GM12878 (cell line): ENCODE results near the gene LIMS2. TPM values are rescaled to one million over a fixed set of nuclear protein-coding genes. Genes with fewer than 3 reads are reported as not detected.

Experiments
- ATAC-seq: fragments of 200-7000 bp; cut with Tn5 transposase; 3 replicates; pipeline ENCODE4 v1.9.1; 2020; ENCODE audit warnings: mild to moderate bottlenecking, moderate library complexity
- BruUV-seq: library from RNA; stranded (reverse); fragments of 400-500 nt; replicated peaks from 2 replicates; lab custom pipeline; 2021; lab: Mats Ljungman, UMichigan
- CTCF ChIA-PET: fragments of 300-600 bp; sonication (Branson Sonifier 250); formaldehyde crosslinking; extraction: SDS; loops from one replicate; lab custom pipeline; 2021; ENCODE audit warnings: inconsistent platforms; lab: Yijun Ruan, JAX
- POLR2A ChIA-PET: fragments of 350-600 bp; formaldehyde crosslinking; extraction: SDS; loops from one replicate; lab custom pipeline; 2021; ENCODE audit warnings: inconsistent platforms; lab: Charles Lee
- RAD21 ChIA-PET: fragments of 300-600 bp; sonication (Branson Sonifier 250); formaldehyde crosslinking; loops from one replicate; lab custom pipeline; 2023; ENCODE audit warnings: antibody characterized with exemption; ENCODE audit not compliant: unreplicated experiment; lab: Charles Lee
- SMC1A ChIA-PET: fragments of 300-600 bp; sonication (Branson Sonifier 250); formaldehyde crosslinking; loops from one replicate; lab custom pipeline; 2023; ENCODE audit not compliant: unreplicated experiment, uncharacterized antibody; lab: Charles Lee
- DNase-seq: peaks from one replicate; pipeline ENCODE4 v3.0.0-alpha.2; 2011; ENCODE audit warnings: low read depth, low spot score
- FAIRE-seq: peaks from 3 replicates; lab custom pipeline; 2011; peaks lifted over from hg19 to GRCh38; lab: Jason Lieb, UNC
- H2AFZ ChIP-seq: 2 replicates; pipeline ENCODE4 v1.6.0; 2011; ENCODE audit warnings: low read depth, low read length, control low read depth; ENCODE audit not compliant: control insufficient read depth
- H3K27ac ChIP-seq: 2 replicates; pipeline ENCODE4 v1.5.1; 2011; ENCODE audit warnings: control low read depth; ENCODE audit not compliant: control insufficient read depth, insufficient read depth
- H3K27me3 ChIP-seq, 2 experiments: replicated peaks in 1 of 2; 2 replicates each; pipeline versions ENCODE4 v1.6.0 to v1.6.1; 2011; ENCODE audit warnings: low read length in 1 of 2; ENCODE audit not compliant: control insufficient read depth in 2 of 2, insufficient read depth in 2 of 2
- H3K36me3 ChIP-seq, 2 experiments: 2 replicates each; pipeline ENCODE4 v1.5.1; 2011; ENCODE audit warnings: low read length in 1 of 2; ENCODE audit not compliant: control insufficient read depth in 2 of 2, insufficient read depth in 2 of 2
- H3K4me1 ChIP-seq: 2 replicates; pipeline ENCODE4 v1.6.1; 2011; ENCODE audit warnings: mild to moderate bottlenecking, low read length, moderate library complexity, mixed read lengths; ENCODE audit not compliant: control insufficient read depth, insufficient read depth
- H3K4me2 ChIP-seq: 2 replicates; pipeline ENCODE4 v1.6.0; 2011; ENCODE audit warnings: control low read depth; ENCODE audit not compliant: control insufficient read depth, insufficient read depth
- H3K4me3 ChIP-seq: fragments of 200-600 bp; sonication (generic); 2 replicates; pipeline ENCODE4 v1.5.1; 2016
- H3K79me2 ChIP-seq: 2 replicates; pipeline ENCODE4 v1.6.0; 2011; ENCODE audit warnings: low read length; ENCODE audit not compliant: control insufficient read depth, insufficient read depth
- H3K9ac ChIP-seq: 2 replicates; pipeline ENCODE4 v1.8.0; 2011; ENCODE audit warnings: low read length, control low read depth, mixed read lengths; ENCODE audit not compliant: control insufficient read depth, insufficient read depth
- H3K9me3 ChIP-seq: replicated peaks from 3 replicates; pipeline ENCODE4 v1.5.1; 2011; ENCODE audit warnings: mild to moderate bottlenecking, low read length; ENCODE audit not compliant: control insufficient read depth, insufficient read depth
- H4K20me1 ChIP-seq: 2 replicates; pipeline ENCODE4 v1.6.0; 2011; ENCODE audit not compliant: control insufficient read depth, insufficient read depth
- BCL3 ChIP-seq: IDR thresholded peaks from 2 replicates; pipeline ENCODE4 v1.6.1; 2011; ENCODE audit warnings: borderline replicate concordance, low read depth, mild to moderate bottlenecking, moderate library complexity, low read length; ENCODE audit not compliant: insufficient read depth, poor library complexity, severe bottlenecking
- CHD4 ChIP-seq: fragments of 200-600 bp; sonication (generic); IDR thresholded peaks from 2 replicates; pipeline ENCODE4 v1.6.1; 2016; ENCODE audit warnings: mild to moderate bottlenecking
- CREM ChIP-seq: IDR thresholded peaks from 2 replicates; pipeline ENCODE4 v1.6.1; 2014; ENCODE audit warnings: antibody characterized with exemption, low read depth
- EED ChIP-seq: sonication (generic); IDR thresholded peaks from 2 replicates; pipeline ENCODE4 v1.6.1; 2016; ENCODE audit warnings: antibody characterized with exemption, low read depth
- ETV6 ChIP-seq, 2 experiments: fragments of 450-650 bp in 1 of 2; IDR thresholded peaks in 1 of 2; conservative IDR thresholded peaks in 1 of 2; 2 replicates each; pipeline ENCODE4 v1.6.1; 2014; ENCODE audit warnings: antibody characterized with exemption in 1 of 2, borderline replicate concordance in 1 of 2, low read depth in 1 of 2, mild to moderate bottlenecking in 1 of 2, moderate library complexity in 1 of 2
- FOS ChIP-seq: IDR thresholded peaks from 3 replicates; pipeline ENCODE4 v1.6.1; 2011; ENCODE audit warnings: borderline replicate concordance; ENCODE audit not compliant: insufficient read length; ENCODE audit errors: extremely low read depth
- NBN ChIP-seq: fragments of 450-650 bp; IDR thresholded peaks from 2 replicates; pipeline ENCODE4 v1.6.1; 2016
- NFIC ChIP-seq: IDR thresholded peaks from 2 replicates; pipeline ENCODE4 v1.6.1; 2012; ENCODE audit warnings: low read depth, mild to moderate bottlenecking, inconsistent platforms, low read length, moderate library complexity
- NFXL1 ChIP-seq: fragments of 450-650 bp; IDR thresholded peaks from 2 replicates; pipeline ENCODE4 v1.6.1; 2017; ENCODE audit warnings: antibody characterized with exemption, mild to moderate bottlenecking, borderline replicate concordance
- NR2C2 ChIP-seq: IDR thresholded peaks from 2 replicates; pipeline ENCODE4 v1.6.1; 2011; ENCODE audit warnings: borderline replicate concordance, low read depth; ENCODE audit not compliant: control insufficient read depth, insufficient read length
- SREBF1 ChIP-seq: IDR thresholded peaks from 2 replicates; pipeline ENCODE4 v1.6.1; 2012; ENCODE audit warnings: mild to moderate bottlenecking, low read length
- TAF1 ChIP-seq: IDR thresholded peaks from 2 replicates; pipeline ENCODE4 v1.6.1; 2011; ENCODE audit warnings: mild to moderate bottlenecking, low read depth, low read length, borderline replicate concordance
- WRNIP1 ChIP-seq: IDR thresholded peaks from 2 replicates; pipeline ENCODE4 v1.6.1; 2011; ENCODE audit warnings: low read depth, low read length, improper control_type of control experiment, borderline replicate concordance
- ZNF24 ChIP-seq: fragments of 450-650 bp; IDR thresholded peaks from 2 replicates; pipeline ENCODE4 v1.6.1; 2017; ENCODE audit warnings: antibody characterized with exemption, mild to moderate bottlenecking
- ZSCAN29 ChIP-seq: fragments of 450-650 bp; IDR thresholded peaks from 2 replicates; pipeline ENCODE4 v1.6.1; 2017; ENCODE audit warnings: mild to moderate bottlenecking, moderate library complexity
- WGBS: methylation state at CpG from one replicate; pipeline ENCODE4 v1.1.6; 2016; ENCODE audit warnings: low lambda C conversion rate; ENCODE audit not compliant: insufficient replicate concordance, insufficient coverage; ENCODE audit errors: missing lambda C conversion rate; 5-methylcytosine and 5-hydroxymethylcytosine counted together
- in situ Hi-C: fragments of 300-500 bp; cut with MboI; formaldehyde crosslinking; loops from 9 replicates; pipeline ENCODE4 v1.14.3; 2018; ENCODE audit warnings: mixed read lengths
- intact Hi-C: fragments of 100-400 bp; cut with micrococcal nuclease; formaldehyde crosslinking; loops from one replicate; pipeline ENCODE4 v1.14.2; 2022; ENCODE audit not compliant: unreplicated experiment
- polyA plus RNA-seq, 11 experiments: library from polyadenylated mRNA; depleted of rRNA in 4 of 11; unstranded in 6 of 11; stranded (reverse) in 5 of 11; fragments of >200 nt; fragmentation: Nextera tagmentation in 4 of 11; fragmentation: Illumina TruSeq in 1 of 11; extraction: Ambion mirVana in 4 of 11; extraction: Trizol in 1 of 11; gene quantifications; 1 replicate in 1 of 11; 2 replicates in 10 of 11; pipeline versions ENCODE4 v1.2.1 to v1.2.3, GENCODE V29; 2011 to 2016; ENCODE audit warnings: inconsistent platforms in 2 of 11, missing spikeins in 2 of 11, low read depth in 1 of 11
- total RNA-seq, 4 experiments: library from RNA; depleted of rRNA in 3 of 4; stranded (reverse); fragments of >200 nt in 3 of 4; fragmentation: Illumina TruSeq in 1 of 4; extraction: Trizol in 1 of 4; gene quantifications; 2 replicates each; pipeline versions ENCODE4 v1.2.1 to v1.2.3, GENCODE V29; 2013 to 2021
- TF ChIP-seq, protein P1 (sequence below): fragments of 450-650 bp; conservative IDR thresholded peaks from 2 replicates; pipeline ENCODE4 v1.6.1; 2017; ENCODE audit warnings: mild to moderate bottlenecking, moderate library complexity
- TF ChIP-seq, protein P2 (sequence below): fragments of 450-650 bp; formaldehyde crosslinking; IDR thresholded peaks from 2 replicates; pipeline ENCODE4 v1.5.0; 2022; ENCODE audit warnings: mild to moderate bottlenecking, missing genetic modification characterization

Gene LIMS2
- total and polyA plus RNA-seq, 10 of the 15 experiments (the other 5 are each of a cell fraction or from before 2014, with no cell fraction given), result 0.06 to 0.81 (median 0.16) TPM; not detected in 2

GRCh38 chr2:127619203-127619590 lies 56.1 kb downstream of the LIMS2 start (continued):
- no peak for TF ChIP-seq BCL3

DNA sequence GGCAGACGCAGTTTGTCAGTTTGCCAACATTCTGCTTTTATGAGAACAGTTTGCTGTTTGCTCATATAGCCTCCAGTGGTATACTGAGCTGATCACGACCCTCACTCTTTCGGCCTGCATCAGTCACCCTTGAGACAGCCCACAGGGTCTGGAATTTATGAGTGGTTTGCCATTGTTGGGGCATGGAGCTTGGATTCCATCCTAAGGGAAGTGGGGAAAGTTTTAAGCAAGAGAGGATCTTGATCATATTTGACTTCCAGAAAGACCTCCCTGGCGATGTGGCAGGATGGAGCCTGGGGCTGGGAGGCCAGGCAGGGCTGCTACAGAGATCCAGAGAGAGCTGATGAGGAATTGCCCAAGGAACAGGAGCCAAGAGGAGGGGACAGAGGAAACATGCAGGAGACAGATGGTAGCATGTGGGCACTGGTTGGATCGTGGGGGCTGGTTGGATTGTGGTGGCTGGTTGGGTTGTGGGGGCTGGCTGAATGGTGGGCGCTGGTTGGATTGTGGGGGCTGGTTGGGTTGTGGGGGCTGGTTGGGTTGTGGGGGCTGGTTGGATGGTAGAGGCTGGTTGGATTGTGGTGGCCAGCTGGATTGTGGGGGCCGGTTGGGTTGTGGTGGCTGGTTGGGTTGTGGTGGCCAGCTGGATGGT lies 56.7 kb downstream of the LIMS2 start:
- ChIA-PET RAD21 (interaction anchor here (0.7 kb wide), 1 partner anchor 1064 kb away, joined by 3 read pairs; no protein-coding TSS in a partner anchor), POLR2A (no interaction called here), CTCF (no interaction called here), SMC1A (no interaction called here)
- no peaks in the 10 kb centered on the region for H3K36me3 ChIP-seq
- no peak overlapping the region for H3K4me3 ChIP-seq
- in situ Hi-C loops, result no loop called here
- H3K4me2 ChIP-seq, result no peak overlapping the region
- 65% methylated on average over 6 of the region's 7 CpGs for WGBS
- no peak overlapping the region for H2AFZ ChIP-seq
- H3K27me3 ChIP-seq, result no peaks in the 10 kb centered on the region; a peak in 1 of 4 replicates
- no peaks in the 10 kb centered on the region for H3K79me2 ChIP-seq
- no peaks in the 10 kb centered on the region; the same call in 2 of the 3 replicates for H3K9me3 ChIP-seq
- no peak overlapping the region for H3K27ac ChIP-seq
- ATAC-seq (no peak), DNase-seq (no peak), FAIRE-seq (no peak)
- no TSS peak for BruUV-seq
- H4K20me1 ChIP-seq, result no peaks in the 10 kb centered on the region
- intact Hi-C loops, result no loop called here
- H3K4me1 ChIP-seq, result no peaks in the 10 kb centered on the region
- no peak overlapping the region for H3K9ac ChIP-seq
- TF ChIP-seq, protein P1, sequence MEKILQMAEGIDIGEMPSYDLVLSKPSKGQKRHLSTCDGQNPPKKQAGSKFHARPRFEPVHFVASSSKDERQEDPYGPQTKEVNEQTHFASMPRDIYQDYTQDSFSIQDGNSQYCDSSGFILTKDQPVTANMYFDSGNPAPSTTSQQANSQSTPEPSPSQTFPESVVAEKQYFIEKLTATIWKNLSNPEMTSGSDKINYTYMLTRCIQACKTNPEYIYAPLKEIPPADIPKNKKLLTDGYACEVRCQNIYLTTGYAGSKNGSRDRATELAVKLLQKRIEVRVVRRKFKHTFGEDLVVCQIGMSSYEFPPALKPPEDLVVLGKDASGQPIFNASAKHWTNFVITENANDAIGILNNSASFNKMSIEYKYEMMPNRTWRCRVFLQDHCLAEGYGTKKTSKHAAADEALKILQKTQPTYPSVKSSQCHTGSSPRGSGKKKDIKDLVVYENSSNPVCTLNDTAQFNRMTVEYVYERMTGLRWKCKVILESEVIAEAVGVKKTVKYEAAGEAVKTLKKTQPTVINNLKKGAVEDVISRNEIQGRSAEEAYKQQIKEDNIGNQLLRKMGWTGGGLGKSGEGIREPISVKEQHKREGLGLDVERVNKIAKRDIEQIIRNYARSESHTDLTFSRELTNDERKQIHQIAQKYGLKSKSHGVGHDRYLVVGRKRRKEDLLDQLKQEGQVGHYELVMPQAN, result no peak
- TF ChIP-seq EED (no peak), ETV6 (conservative IDR thresholded peaks at IDR 0.05 in 1 of 2, IDR thresholded peaks at IDR 0.05 in 1 of 2; ENCODE audit: borderline replicate concordance in 1 of 2, low read depth in 1 of 2) (no peak), FOS (no peak), NR2C2 (no peak), TAF1 (no peak), NFXL1 (no peak), NBN (no peak), NFIC (no peak), WRNIP1 (no peak), CREM (no peak), CHD4 (no peak), SREBF1 (no peak), ZNF24 (no peak), ZSCAN29 (no peak)
- TF ChIP-seq, protein P2, sequence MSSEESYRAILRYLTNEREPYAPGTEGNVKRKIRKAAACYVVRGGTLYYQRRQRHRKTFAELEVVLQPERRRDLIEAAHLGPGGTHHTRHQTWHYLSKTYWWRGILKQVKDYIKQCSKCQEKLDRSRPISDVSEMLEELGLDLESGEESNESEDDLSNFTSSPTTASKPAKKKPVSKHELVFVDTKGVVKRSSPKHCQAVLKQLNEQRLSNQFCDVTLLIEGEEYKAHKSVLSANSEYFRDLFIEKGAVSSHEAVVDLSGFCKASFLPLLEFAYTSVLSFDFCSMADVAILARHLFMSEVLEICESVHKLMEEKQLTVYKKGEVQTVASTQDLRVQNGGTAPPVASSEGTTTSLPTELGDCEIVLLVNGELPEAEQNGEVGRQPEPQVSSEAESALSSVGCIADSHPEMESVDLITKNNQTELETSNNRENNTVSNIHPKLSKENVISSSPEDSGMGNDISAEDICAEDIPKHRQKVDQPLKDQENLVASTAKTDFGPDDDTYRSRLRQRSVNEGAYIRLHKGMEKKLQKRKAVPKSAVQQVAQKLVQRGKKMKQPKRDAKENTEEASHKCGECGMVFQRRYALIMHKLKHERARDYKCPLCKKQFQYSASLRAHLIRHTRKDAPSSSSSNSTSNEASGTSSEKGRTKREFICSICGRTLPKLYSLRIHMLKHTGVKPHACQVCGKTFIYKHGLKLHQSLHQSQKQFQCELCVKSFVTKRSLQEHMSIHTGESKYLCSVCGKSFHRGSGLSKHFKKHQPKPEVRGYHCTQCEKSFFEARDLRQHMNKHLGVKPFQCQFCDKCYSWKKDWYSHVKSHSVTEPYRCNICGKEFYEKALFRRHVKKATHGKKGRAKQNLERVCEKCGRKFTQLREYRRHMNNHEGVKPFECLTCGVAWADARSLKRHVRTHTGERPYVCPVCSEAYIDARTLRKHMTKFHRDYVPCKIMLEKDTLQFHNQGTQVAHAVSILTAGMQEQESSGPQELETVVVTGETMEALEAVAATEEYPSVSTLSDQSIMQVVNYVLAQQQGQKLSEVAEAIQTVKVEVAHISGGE (CRISPR knock-in tag), result no peak
